ENCODE measurements around the gene ABR. TPM values are rescaled to one million over a fixed set of nuclear protein-coding genes. Genes with fewer than 3 reads are reported as not detected.

The ABR gene
- total RNA-seq, 6 experiments from 2014 or later = 49.3 to 58.4 (median 54.4) TPM

GRCh38 chr17:1181753-1182137 lies 2.0 kb upstream of the ABR start:
- TF ChIP-seq, protein P1, sequence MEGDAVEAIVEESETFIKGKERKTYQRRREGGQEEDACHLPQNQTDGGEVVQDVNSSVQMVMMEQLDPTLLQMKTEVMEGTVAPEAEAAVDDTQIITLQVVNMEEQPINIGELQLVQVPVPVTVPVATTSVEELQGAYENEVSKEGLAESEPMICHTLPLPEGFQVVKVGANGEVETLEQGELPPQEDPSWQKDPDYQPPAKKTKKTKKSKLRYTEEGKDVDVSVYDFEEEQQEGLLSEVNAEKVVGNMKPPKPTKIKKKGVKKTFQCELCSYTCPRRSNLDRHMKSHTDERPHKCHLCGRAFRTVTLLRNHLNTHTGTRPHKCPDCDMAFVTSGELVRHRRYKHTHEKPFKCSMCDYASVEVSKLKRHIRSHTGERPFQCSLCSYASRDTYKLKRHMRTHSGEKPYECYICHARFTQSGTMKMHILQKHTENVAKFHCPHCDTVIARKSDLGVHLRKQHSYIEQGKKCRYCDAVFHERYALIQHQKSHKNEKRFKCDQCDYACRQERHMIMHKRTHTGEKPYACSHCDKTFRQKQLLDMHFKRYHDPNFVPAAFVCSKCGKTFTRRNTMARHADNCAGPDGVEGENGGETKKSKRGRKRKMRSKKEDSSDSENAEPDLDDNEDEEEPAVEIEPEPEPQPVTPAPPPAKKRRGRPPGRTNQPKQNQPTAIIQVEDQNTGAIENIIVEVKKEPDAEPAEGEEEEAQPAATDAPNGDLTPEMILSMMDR (IDR thresholded peaks at IDR 0.05) = no peak
- Mint-ChIP-seq H3K27me3 (ENCODE audit: insufficient read depth) (peaks cover 12% of the 10 kb centered on the region), H3K4me3 (no peak overlapping the region), H3K36me3 (ENCODE audit: low read depth) (no peaks in the 10 kb centered on the region), H3K27ac (no peak overlapping the region), H3K4me1 (ENCODE audit: low read depth) (peaks cover 20% of the 10 kb centered on the region), H3K9me3 (no peaks in the 10 kb centered on the region)
- no peak for DNase-seq

- peaks cover 14% of the 10 kb centered on the region for H3K4me1 Mint-ChIP-seq (ENCODE audit: low read depth)
- no peak for DNase-seq
- H3K36me3 Mint-ChIP-seq (ENCODE audit: low read depth) = no peaks in the 10 kb centered on the region
- H3K9me3 Mint-ChIP-seq = no peaks in the 10 kb centered on the region
- peaks cover 12% of the 10 kb centered on the region for H3K27me3 Mint-ChIP-seq (ENCODE audit: insufficient read depth)
- TF ChIP-seq, protein P1 (IDR thresholded peaks at IDR 0.05) = no peak
- no peak overlapping the region for H3K27ac Mint-ChIP-seq
- no peak overlapping the region for H3K4me3 Mint-ChIP-seq
These were observed 1.4 kb upstream of the ABR start for GRCh38 chr17:1180958-1181752.

- TF ChIP-seq, protein P1 (IDR thresholded peaks at IDR 0.05) = no peak
- DNase-seq = no peak
- Mint-ChIP-seq H3K36me3 (ENCODE audit: low read depth) (no peaks in the 10 kb centered on the region), H3K9me3 (no peaks in the 10 kb centered on the region), H3K4me3 (peak overlapping the region; percentile 56; the same call in 1 of the 2 replicates), H3K4me1 (ENCODE audit: low read depth) (peaks cover 11% of the 10 kb centered on the region; the same call in 1 of the 2 replicates), H3K27ac (no peak overlapping the region), H3K27me3 (ENCODE audit: insufficient read depth) (peaks cover 10% of the 10 kb centered on the region)
These were observed 516 bp downstream of the ABR start for GRCh38 chr17:1179112-1179817.

DNA sequence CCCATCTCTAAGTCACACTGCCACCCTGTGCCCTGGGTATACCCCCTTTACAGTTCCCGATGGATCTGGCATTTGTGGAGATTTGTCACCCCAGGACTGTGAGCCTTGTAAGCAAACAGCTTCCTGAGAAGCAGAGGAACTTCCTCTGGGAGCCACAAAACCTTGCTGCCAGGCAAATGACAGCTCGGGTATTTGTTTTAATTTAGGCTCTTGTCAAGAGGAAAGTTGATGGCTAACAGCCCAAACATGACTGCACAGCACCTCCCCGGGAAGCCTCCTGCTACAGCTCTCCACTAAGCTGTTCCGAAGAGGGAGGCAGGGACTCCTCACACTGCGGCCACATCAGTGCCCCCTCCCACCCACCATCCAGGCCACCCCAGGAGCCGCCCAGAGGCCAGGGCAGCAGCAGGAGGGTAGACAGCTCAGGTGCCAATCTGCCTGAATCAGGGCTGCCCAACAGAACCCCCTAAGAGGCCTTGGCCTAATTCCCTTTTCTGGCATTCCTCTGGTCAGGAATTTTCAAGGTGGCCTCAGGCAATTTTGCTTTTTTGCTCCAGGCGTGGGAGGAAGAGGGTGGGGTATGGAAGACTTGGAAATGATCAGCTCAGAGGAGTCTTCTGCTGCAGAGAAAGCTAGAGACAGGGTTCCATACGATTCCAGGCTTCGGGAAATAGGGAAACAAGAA lies 2.6 kb downstream of the ABR start:
- H3K36me3 Mint-ChIP-seq (ENCODE audit: low read depth) = no peaks in the 10 kb centered on the region
- TF ChIP-seq, protein P1 (IDR thresholded peaks at IDR 0.05) = no peak
- no peak for DNase-seq
- H3K27me3 Mint-ChIP-seq (ENCODE audit: insufficient read depth) = peaks cover 8% of the 10 kb centered on the region
- peaks cover 11% of the 10 kb centered on the region; the same call in 1 of the 2 replicates for H3K4me1 Mint-ChIP-seq (ENCODE audit: low read depth)
- no peak overlapping the region for H3K27ac Mint-ChIP-seq
- H3K4me3 Mint-ChIP-seq = no peak overlapping the region
- no peaks in the 10 kb centered on the region for H3K9me3 Mint-ChIP-seq

- Mint-ChIP-seq H3K4me3 (no peak overlapping the region), H3K4me1 (ENCODE audit: low read depth) (peaks cover 11% of the 10 kb centered on the region; the same call in 1 of the 2 replicates), H3K27me3 (ENCODE audit: insufficient read depth) (peaks cover 11% of the 10 kb centered on the region), H3K27ac (no peak overlapping the region), H3K36me3 (ENCODE audit: low read depth) (no peaks in the 10 kb centered on the region), H3K9me3 (no peaks in the 10 kb centered on the region)
- no peak for DNase-seq
- TF ChIP-seq, protein P1 (IDR thresholded peaks at IDR 0.05) = no peak
These were observed 5.4 kb downstream of the ABR start for GRCh38 chr17:1174263-1174880.

All from HFFc6 (cell line).